HL-60/S4 (cell line): ENCODE measurements around the gene TP53I3.
"Not testable (repeated sequence)": the region's sequence is repeated elsewhere in the genome, so short reads cannot be mapped to it uniquely, and the experiment has no call there.

ENCODE experiments used
- in situ Hi-C: fragments of 300-500 bp; cut with MboI; formaldehyde crosslinking; loops from 2 replicates; pipeline ENCODE4 v1.14.3; 2022; ENCODE audit warnings: low sequenced_read_pairs

The TP53I3 gene

DNA sequence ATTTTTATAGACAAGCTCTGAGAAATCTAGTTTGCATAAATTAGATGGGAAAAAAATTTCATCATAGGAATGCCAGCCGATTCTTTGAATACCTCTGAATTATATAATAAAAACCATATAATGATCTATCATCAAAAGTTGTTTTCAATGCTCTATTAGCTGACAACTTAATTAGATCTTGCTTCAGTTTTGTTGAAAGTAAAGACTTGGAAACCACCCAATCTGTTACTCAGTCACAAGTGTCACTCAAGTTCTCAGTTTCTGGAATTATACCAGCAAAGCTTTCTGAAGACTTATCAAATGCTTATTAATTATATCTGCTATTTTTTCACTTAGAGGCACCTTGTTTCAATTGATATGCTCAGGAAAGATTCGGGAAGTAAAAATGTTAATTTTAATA is 17.4 kb upstream of the TP53I3 start:
- in situ Hi-C loops: no loop called here

DNA sequence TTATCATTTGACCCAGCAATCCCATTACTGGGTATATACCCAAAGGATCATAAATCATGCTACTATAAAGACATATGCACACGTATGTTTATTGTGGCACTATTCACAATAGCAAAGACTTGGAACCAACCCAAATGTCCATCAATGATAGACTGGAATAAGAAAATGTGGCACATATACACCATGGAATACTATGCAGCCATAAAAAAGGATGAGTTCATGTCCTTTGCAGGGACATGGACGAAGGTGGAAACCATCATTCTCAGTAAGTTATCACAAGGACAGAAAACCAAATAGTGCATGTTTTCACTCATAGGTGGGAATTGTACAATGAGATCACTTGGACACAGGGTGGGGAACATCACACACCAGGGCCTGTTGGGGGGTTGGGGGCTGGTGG is 16.1 kb upstream of the TP53I3 start:
- in situ Hi-C loops: not testable (repeated sequence)

DNA sequence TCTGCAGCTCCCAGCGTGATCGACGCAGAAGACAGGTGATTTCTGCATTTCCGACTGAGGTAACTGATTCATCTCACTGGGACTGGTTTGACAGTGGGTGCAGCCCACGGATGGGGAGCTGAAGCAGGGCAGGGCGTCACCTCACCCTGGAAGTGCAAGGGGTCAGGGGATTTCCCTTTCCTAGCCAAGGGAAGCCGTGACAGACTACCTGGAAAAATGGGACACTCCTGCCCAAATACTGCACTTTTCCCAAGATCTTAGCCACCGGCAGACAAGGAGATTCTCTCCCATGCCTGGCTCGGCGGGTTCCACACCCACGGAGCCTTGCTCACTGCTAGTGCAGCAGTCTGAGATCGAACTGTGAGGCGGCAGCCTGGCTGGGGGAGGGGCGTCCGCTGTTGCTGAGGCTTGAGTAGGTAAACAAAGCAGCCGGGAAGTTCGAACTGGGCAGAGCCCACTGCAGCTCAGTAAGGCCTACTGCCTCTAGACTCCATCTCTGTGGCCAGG is 10.6 kb upstream of the TP53I3 start:
- in situ Hi-C loops: not testable (repeated sequence)

DNA sequence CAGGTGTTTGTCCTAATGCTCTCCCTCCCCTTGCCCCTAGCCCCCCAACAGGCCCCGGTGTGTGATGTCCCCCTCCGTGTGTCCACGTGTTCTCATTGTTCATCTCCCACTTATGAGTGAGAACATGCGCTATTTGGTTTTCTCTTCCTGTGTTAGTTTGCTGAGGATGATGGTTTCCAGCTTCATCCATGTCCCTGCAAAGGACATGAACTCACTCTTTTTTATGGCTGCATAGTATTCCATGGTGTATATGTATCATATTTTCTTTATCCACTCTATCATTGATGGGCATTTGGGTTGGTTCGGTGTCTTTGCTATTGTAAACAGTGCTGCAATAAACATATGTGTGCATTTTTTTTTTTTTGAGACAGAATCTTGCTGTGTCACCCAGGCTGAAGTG is 8.6 kb upstream of the TP53I3 start:
- in situ Hi-C loops: not testable (repeated sequence)

DNA sequence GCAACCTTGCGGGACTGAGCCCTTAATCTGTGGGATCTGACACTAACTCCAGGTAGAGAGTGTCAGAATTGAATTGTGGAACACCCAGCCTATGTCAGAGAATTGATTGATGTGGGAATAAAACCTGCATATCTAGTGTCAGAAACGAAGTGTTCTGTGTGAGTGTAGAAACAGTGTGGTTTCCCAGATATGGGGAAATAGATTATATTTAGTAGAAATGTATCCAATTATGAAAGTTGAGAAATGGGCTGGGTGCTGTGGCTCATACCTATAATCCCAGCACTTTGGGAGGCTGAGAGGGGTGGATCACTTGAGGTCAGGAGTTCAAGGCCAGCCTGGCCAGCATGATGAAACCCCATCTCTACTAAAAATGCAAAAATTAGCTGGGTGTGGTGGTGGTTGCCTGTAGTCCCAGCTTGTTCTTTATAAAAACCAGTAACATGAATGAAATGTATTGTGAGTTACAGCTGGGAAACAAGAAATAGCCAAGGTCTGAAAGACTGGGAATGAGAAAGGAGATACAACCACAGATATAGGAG is 4.3 kb upstream of the TP53I3 start:
- in situ Hi-C loops: no loop called here

DNA sequence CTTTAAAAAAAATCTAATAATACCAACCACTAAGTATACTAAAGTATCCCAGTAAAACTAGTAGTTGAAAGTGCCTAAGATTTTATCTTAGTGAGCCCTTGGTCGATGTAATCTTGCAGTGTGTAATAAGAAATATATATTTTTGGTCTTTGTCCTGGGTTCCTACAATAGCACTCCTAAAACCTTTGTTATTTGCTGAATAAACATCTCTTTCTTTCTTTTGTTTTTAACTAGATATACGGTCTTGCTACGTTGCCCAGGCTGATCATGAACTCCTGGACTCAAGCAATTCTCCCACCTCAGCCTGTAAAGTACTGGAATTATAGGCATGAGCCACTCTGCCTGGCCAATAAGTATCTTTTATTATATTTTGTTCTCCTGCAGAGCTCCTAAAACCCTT is 2.4 kb upstream of the TP53I3 start:
- in situ Hi-C loops: no loop called here

DNA sequence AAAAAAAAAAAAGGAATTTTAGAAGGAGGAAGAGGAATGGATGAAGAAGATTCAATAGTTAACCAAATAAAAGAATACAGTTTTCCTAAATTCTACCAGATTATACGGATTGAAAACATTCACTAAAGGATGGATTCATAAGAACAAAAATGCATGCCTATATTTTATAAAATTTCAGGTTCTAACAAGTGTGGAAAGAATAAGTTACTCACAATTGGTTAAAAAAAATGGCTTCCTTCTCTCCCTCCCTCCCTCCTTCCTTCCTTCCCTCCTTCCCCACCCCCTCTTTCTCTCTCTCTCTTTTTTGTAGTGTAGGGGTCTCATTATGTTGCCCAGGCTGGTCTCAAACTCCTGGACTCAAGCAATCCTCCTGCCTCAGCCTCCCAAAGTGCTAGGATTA is 1.6 kb upstream of the TP53I3 start:
- in situ Hi-C loops: no loop called here

DNA sequence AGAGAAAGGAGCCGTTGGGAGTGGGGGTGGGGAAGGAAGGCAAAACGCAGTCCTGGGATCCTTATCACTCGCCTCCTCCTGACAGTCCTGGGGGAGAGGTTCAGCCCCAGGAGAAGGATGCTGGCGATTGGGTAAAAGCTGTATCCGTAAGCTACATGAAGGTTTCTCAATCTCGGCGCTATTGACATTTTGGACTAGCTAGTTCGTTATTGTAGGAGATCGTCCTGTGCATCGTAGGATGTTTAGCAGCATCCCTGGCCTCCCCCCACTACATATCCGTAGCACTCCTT is 511 bp upstream of the TP53I3 start:
- in situ Hi-C loops: no loop called here

DNA sequence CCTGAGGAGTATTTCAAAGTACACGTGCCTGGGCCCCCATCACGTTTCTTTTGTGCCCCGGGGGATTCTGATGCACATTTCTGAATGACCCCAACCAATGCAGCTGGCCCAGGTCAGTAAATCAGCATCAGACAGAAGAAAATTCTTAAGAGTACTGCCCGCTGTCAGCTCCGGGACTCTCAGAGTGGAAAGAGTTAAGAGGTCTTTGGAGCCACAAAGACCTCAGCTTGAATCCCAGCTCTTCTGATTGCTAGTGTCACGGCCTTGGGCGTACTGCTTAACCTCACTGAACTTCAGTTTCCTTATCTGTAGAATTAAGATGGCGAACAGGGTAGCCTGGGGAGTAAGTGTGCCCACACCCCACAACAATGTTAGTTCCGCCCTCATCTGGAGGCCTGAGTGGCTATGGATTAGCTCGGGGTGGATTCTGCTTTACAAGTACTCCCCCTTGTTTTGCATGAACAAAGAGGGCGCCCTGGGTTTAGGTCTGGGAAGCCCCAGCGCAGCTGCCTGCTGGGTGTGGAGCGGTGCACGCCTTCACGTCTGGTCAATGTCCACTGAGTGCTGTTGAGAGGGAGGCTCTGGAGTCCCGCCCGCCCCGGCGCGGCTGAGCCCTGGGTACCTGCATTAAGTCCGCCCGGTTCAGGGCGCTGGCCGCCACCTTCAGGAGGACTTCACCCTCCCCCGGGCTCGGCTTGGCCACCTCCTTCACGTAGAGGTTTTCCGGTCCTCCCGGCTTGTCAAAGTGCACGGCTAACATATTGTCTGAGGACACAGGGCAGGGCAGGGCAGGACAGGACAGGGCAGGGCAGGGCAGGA is 858 bp downstream of the TP53I3 start:
- in situ Hi-C loops: no loop called here

DNA sequence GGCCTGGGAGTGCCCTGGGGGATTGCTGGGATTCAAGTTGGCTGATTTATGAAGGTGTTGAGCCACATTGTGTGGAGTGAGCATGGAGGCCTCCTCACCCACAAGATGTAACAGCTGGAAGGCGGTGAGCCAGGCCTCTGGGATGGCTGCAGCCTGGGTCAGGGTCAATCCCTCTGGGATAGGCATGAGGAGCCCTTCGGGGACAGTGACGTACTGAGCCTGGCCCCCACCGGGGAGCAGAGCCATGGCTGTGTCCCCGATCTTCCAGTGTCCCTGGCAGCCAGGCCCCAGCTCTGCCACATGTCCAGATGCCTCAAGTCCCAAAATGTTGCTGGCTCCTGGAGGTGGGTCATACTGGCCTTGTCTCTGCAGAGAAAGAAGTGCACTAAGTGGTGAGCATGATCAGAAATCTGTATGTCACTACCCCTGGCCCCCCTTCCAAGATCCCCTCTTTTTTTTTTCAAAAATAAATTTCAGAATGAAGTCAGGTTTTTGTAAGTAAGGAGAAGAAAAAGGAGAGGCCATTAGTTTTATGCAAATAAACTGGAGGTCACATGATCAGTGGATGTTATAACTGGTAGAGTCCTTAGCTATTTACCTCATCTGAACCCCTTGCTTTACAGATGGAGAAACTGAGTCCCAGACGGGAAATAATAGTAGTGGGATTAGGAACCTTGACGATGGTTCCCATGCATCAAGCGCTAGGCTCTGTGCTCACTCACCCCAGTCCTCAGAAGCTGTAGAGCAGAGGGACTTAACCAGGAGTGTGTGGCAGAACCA is 1.7 kb downstream of the TP53I3 start:
- in situ Hi-C loops: no loop called here

DNA sequence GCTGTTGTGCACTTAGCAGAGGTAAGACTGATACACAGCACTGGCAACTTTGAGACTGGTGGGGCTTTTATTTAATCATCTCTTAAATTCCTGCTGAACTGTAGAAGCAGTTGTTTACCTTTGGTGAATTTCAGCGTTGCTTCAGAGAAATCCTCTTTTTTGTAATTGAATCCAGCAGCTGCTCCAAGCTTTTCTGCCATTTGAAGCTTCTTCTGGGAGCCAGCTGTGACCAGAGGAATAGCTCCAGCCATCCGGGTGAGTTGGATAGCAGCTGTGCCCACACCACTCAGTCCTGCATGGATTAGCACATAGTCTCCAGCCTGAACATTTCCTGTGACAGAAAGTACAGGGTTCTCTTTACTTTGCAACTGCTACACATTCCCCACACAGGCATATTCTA is 3.9 kb downstream of the TP53I3 start:
- in situ Hi-C loops: no loop called here

DNA sequence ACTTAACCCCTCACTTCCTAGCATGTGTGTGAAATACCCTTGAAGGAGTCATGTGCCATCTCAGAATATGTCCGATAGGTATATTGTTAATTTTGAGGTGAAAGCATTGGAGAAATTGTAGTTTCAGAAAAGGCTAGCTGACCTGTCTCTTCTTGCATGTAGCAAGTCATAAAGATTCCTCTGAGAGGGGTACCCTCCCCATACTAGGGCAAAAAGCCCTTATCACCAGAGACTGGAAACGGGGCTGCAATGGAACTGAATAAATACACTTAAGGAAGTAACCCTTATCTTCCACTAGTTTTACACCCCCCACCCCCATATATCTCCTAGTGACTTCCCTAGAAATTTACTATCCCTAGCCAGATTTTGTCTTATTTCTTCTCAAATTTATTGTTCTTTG is 6.8 kb downstream of the TP53I3 start:
- in situ Hi-C loops: no loop called here

DNA sequence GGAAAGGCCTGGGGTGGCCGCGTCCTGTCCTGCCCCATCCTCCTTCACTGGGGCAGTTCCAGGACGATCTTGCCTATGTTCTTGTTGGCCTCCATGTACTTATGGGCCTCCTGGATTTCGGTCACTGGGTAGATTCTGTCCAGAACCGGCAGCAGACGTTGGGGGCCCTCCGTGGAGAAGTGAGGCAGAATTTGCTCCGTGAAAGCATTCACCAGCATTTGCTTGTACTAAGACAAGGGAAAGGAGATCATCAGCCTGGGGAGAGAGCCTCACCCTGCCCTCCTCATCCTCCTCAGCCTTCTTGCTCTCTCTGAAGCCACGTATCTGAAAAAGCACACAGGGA is 7.1 kb downstream of the TP53I3 start:
- in situ Hi-C loops: no loop called here

DNA sequence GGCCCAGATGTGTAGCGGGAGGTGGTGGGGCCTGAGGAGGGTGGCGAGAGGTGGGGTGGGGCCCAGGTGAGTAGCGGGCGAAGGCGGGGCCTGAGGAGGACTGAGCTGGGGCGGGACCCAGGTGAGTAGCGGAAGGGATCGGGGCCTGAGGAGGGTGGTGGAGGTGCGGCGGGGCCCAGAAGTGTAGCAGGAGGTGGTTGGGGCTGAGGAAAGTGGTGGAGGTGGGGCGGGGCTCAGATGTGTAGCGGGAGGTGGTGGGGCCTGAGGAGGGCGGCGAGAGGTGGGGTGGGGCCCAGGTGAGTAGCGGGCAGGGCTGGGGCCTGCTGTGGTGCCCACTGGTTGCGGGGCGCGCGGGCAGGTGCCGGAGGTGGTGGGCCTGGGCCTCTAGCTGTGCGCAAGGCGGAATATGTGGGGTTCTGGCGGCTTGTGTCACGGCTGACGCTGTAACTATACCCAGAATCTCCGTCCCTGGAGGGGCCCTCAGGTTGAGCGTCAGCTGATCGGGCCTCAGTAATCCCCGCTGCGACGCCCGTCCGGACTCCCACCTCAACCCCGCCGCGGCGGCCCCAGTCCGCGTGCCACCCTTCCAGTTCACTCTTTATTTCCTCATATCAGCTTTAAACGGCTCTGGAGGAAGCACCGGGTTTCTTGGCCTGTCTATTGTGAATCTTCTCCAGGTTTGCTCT is 7.6 kb downstream of the TP53I3 start:
- in situ Hi-C loops: no loop called here

DNA sequence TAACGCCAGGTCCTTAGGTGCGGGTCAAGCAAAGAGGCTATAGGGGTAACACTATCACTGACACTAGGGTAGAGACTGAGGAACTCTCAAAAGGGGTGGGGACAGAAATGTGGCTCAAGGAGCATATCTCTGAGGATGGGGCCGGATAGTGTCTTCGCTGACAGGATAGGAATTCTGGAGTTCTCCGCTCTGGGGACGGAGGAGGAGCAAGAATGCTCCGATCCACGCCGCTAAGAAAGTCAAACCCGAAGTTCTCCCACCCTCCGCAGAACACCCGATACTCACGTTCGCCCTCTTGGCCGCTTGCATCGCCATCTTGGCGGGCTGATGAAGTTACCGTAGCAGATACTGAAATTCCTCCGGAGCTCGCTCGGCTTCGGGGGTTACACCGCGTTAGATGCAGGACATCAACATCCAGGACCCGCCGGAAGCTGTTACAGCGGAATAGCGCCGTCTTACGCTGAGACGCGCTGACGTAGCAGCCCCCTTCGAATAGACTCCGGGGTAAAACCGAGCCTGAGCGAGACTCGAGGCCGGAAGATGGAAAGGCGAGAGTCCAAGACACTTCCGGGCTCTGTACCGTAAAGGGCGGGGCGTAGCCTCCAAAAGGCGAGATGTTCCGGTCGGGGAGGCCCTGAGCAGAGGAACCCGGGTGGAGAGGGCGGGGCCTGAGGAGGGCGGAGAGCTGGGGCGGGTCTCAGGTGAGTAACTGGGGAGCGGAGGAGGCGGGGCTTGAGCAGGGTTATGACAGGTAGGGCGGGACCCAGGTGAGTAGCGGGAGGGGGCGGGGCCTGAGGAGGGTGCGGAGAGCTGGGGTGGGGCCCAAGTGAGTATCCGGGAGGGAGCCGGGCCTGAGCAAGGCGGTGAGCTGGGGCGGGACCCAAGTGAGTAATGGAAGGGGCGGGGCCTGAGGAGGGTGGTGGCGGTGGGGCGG is 8.5 kb downstream of the TP53I3 start, which contains the start of gene SF3B6:
TSS of gene SF3B6 (minus strand) at position 412 of the 934 bp plus-strand sequence. CDS start at position 315, 97 bp downstream.
- in situ Hi-C loops: no loop called here

DNA sequence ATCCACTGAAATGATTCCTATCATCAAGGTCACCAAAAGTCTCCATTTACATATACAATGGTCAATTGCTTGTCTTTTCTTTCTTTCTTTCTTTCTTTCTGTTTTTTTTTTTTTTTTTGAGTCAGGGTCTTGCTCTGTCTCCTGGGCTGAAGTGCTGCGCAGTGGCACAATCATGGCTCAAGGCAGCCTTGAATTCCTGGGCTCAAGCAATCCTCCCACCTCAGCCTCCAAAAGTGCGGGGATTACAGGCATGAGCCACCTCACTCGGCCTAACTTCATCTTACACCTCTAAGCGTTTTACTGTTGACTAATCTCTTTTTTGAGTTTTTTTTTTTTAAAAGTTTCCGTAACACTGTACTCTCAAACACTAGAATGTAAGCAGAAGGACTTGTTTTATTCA is 9.4 kb downstream of the TP53I3 start:
- in situ Hi-C loops: no loop called here

DNA sequence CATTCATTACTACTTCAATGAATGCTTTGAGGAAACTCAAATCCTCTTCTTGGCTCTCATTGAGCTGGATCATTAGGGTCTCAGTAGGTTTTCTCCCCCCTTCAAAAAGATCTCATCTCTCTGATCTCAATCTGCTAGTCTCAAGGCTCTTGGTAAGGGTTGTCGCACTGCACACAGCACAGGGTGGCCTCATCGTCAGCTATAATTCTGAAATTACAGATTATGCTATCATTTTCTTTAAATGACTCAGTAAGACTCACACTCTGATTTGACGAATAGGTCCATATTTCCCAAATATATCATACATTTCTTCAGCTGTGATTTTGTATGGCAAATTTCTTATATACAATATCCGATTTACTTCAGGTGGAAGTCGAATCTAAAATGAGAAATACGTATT is 10.8 kb downstream of the TP53I3 start:
- in situ Hi-C loops: no loop called here

DNA sequence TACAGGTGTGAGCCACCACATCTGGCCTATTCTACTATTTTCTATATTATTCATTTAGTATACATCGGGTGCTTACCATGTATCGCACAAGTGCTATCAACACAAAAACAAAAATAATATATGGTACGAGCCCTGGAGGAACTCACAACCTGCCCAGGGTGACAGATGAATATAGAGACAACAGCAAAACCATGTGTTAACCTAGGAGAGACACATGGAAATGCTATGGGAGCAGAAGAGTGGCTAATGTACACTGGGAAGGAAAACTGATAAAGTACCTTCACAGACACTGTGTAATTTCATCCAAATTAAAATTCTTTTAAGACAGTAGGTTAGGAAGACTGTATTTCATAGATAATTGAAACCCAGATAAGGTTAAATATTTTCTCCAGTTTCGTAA is 12.4 kb downstream of the TP53I3 start:
- in situ Hi-C loops: no loop called here

DNA sequence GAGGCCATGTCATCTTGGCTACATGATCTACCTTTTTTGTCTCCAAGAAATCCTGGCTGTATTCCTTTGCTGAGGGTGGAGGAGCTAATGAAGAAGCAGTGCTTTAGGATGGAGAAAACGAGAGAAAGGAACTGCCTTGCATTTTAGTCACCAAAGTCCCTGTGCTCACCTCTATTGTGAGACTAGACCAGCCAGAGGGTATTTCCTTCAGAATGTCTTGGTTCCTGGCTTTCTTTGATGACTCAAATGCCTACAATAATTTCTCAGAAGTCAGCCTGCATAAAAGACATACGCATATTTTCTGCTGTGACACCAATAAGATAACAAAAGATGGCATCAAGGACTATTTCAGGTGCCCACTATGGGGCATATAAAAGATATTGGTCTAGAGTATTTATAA is 19.3 kb downstream of the TP53I3 start:
- in situ Hi-C loops: no loop called here

DNA sequence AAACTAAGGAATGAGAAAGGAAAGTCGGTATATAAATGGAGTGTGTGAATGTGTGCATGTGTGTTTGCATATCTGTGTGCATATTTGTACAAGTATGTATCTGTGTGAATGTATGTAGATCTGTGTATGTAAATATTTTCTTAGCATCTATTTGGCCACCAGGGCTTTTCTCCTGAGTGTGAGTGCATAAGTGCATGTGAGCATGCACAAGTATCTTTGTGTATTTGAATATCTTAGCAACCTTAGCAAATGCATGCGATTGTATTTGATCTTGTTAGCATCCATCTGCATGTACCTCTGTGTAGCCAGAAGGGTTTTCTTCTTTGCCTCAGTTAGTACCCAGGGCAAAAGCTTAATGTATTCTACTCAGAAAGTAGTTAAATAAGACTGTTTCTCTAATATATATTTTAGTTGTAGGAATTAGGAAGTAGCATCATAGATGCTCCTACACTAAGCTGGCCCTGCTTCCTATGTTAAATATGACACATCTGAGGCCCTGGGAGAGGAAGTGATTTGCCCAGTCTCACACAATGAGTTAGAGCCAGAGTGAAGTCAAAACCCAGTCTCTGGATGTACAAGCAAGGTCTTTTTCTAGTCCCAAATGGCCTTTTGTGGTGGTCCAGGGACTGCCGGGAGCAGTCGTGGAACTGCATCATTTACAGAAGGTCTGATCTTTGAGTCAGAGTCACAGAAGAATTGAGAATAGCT is 25.9 kb downstream of the TP53I3 start:
- in situ Hi-C loops: no loop called here
